ENCODE results near the gene RPL22. TPM values are rescaled to one million over a fixed set of nuclear protein-coding genes. Genes with fewer than 3 reads are reported as not detected.

The RPL22 gene
- total and polyA plus RNA-seq, 2 of the 4 experiments (the other 2 are of a cell fraction): 26.2 to 131 TPM

DNA sequence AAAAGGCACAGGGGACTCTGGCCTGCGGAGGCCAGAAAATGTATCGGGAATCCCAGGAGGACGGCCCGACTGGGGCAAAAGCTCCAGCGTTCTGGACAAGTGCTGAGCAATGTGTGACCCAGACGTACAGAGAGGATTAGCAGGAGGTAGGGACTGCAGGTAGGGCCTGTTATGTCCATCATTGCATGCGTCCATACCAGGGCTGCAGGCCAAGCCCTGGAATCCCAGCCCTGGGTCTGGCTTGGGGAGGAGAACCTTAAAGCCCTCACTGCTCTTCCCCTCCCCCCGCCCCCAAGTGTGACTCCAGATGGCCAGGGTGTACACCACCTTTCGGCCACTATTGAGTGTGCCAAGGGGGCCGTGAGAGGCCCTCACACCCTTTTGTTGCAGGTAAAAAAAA is 8.5 kb upstream of the RPL22 start:
- intact Hi-C loops (cut with micrococcal nuclease) (no loop called here), in situ Hi-C loops (cut with MboI; ENCODE audit: low sequenced_read_pairs) (no loop called here), dilution Hi-C loops (cut with HindIII; ENCODE audit: low sequenced_read_pairs, unreplicated experiment) (no loop called here)
- no peak overlapping the region for H4K91ac ChIP-seq (ENCODE audit: insufficient read depth, low read depth, low read length)
- BruUV-seq (replicated peaks): no TSS peak
- no peak overlapping the region for H3K4ac ChIP-seq (ENCODE audit: low read depth, low read length)
- no peaks in the 10 kb centered on the region for H3K36me3 ChIP-seq (ENCODE audit: control insufficient read depth, insufficient read depth, low read length)
- H3K4me2 ChIP-seq (ENCODE audit: low read depth, low read length): no peak overlapping the region
- no peak for TF ChIP-seq MXI1 (IDR thresholded peaks at IDR 0.05; ENCODE audit: borderline replicate concordance, low read depth, low read length)
- TF ChIP-seq CHD1 (IDR thresholded peaks at IDR 0.05; ENCODE audit: low read depth, low read length): no peak
- TF ChIP-seq, protein P1, sequence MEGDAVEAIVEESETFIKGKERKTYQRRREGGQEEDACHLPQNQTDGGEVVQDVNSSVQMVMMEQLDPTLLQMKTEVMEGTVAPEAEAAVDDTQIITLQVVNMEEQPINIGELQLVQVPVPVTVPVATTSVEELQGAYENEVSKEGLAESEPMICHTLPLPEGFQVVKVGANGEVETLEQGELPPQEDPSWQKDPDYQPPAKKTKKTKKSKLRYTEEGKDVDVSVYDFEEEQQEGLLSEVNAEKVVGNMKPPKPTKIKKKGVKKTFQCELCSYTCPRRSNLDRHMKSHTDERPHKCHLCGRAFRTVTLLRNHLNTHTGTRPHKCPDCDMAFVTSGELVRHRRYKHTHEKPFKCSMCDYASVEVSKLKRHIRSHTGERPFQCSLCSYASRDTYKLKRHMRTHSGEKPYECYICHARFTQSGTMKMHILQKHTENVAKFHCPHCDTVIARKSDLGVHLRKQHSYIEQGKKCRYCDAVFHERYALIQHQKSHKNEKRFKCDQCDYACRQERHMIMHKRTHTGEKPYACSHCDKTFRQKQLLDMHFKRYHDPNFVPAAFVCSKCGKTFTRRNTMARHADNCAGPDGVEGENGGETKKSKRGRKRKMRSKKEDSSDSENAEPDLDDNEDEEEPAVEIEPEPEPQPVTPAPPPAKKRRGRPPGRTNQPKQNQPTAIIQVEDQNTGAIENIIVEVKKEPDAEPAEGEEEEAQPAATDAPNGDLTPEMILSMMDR (conservative IDR thresholded peaks at IDR 0.05; ENCODE audit: low read depth, low read length): no peak
- TF ChIP-seq BHLHE40 (IDR thresholded peaks at IDR 0.05; ENCODE audit: low read depth, low read length): no peak
- TF ChIP-seq NFE2L2 (IDR thresholded peaks at IDR 0.05; ENCODE audit: low read depth, low read length): no peak
- TF ChIP-seq FOS (IDR thresholded peaks at IDR 0.05; ENCODE audit: low read depth, low read length): no peak
- TF ChIP-seq POLR2A (IDR thresholded peaks at IDR 0.05; ENCODE audit: low read depth, low read length): no peak
- TF ChIP-seq RCOR1 (IDR thresholded peaks at IDR 0.05; ENCODE audit: insufficient replicate concordance, low read length): no peak
- TF ChIP-seq RAD21 (IDR thresholded peaks at IDR 0.05; ENCODE audit: low read length): no peak
- TF ChIP-seq, protein P2, sequence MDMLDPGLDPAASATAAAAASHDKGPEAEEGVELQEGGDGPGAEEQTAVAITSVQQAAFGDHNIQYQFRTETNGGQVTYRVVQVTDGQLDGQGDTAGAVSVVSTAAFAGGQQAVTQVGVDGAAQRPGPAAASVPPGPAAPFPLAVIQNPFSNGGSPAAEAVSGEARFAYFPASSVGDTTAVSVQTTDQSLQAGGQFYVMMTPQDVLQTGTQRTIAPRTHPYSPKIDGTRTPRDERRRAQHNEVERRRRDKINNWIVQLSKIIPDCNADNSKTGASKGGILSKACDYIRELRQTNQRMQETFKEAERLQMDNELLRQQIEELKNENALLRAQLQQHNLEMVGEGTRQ (IDR thresholded peaks at IDR 0.05; ENCODE audit: low read depth, low read length): no peak
- TF ChIP-seq, protein P3, sequence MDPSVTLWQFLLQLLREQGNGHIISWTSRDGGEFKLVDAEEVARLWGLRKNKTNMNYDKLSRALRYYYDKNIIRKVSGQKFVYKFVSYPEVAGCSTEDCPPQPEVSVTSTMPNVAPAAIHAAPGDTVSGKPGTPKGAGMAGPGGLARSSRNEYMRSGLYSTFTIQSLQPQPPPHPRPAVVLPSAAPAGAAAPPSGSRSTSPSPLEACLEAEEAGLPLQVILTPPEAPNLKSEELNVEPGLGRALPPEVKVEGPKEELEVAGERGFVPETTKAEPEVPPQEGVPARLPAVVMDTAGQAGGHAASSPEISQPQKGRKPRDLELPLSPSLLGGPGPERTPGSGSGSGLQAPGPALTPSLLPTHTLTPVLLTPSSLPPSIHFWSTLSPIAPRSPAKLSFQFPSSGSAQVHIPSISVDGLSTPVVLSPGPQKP (IDR thresholded peaks at IDR 0.05; ENCODE audit: borderline replicate concordance, low read depth, low read length): no peak
- no peak for TF ChIP-seq MAFK (IDR thresholded peaks at IDR 0.05; ENCODE audit: low read depth, low read length)
- TF ChIP-seq MAZ (IDR thresholded peaks at IDR 0.05; ENCODE audit: borderline replicate concordance, low read depth, low read length): no peak
- no peak for TF ChIP-seq RFX5 (IDR thresholded peaks at IDR 0.05; ENCODE audit: low read depth, low read length)
- TF ChIP-seq SMC3 (IDR thresholded peaks at IDR 0.05; ENCODE audit: low read depth, low read length): no peak
- TF ChIP-seq CEBPB (IDR thresholded peaks at IDR 0.05; ENCODE audit: low read depth, low read length): no peak
- H4K20me1 ChIP-seq (ENCODE audit: insufficient read depth, low read length): no peaks in the 10 kb centered on the region; the same call in 1 of the 2 replicates
- H3K14ac ChIP-seq (replicated peaks; ENCODE audit: low read depth, low read length): no peak overlapping the region
- no peak overlapping the region for H3K27ac ChIP-seq (ENCODE audit: insufficient read depth, low read length)
- ATAC-seq (ENCODE audit: low read depth) (no peak), DNase-seq (no peak)
- H2AK5ac ChIP-seq (ENCODE audit: low read depth, low read length): no peak overlapping the region
- H2BK20ac ChIP-seq (ENCODE audit: low read depth, low read length): no peak overlapping the region
- H2AK9ac ChIP-seq (replicated peaks; ENCODE audit: low read depth, low read length, poor library complexity): no peak overlapping the region
- H3K18ac ChIP-seq (ENCODE audit: low read depth, low read length): no peak overlapping the region
- H2BK15ac ChIP-seq (ENCODE audit: low read depth, low read length): no peak overlapping the region
- no peaks in the 10 kb centered on the region; a peak in 1 of 4 replicates for H3K79me1 ChIP-seq (ENCODE audit: low read depth in 1 of 2, low read length in 2 of 2)
- no peak overlapping the region for H3K4me3 ChIP-seq (ENCODE audit: insufficient read depth, low read depth, low read length)
- no peaks in the 10 kb centered on the region; the same call in 1 of the 2 replicates for H3K27me3 ChIP-seq (ENCODE audit: control insufficient read depth, insufficient read depth, low read length)
- H4K5ac ChIP-seq (ENCODE audit: low read depth, low read length): no peak overlapping the region
- no peak overlapping the region for H3K56ac ChIP-seq (ENCODE audit: extremely low read depth, insufficient read depth, low read length)
- no peaks in the 10 kb centered on the region for H3K9me3 ChIP-seq (ENCODE audit: control insufficient read depth, insufficient read depth, low read length)
- peaks cover 7% of the 10 kb centered on the region; the same call in 1 of the 2 replicates for H3K4me1 ChIP-seq (ENCODE audit: control insufficient read depth, insufficient read depth, low read length)
- H3K9me1 ChIP-seq (ENCODE audit: insufficient read depth, low read length): peaks cover 4% of the 10 kb centered on the region
- no peak overlapping the region for H2AFZ ChIP-seq (replicated peaks; ENCODE audit: low read length, poor library complexity)
- no peak overlapping the region for H3K23ac ChIP-seq (ENCODE audit: low read depth, low read length)
- WGBS, 2 experiments (ENCODE audit: extremely low coverage in 2 of 2, insufficient read length in 1 of 2): 100% methylated on average over 4 of the region's 10 CpGs; no CpG with 5 or more reads in 1 of the 2 experiments
- CTCF ChIA-PET: interaction anchor here (0.9 to 1.0 kb wide), 2 partner anchors 14 to 16 kb away, joined by 3 read pairs; no protein-coding TSS in a partner anchor
- H2BK120ac ChIP-seq (ENCODE audit: low read depth, low read length): no peak overlapping the region
- no peak overlapping the region for H3K9ac ChIP-seq (ENCODE audit: low read depth, low read length)
- POLR2A ChIA-PET (ENCODE audit: unreplicated experiment): no interaction called here
- H4K8ac ChIP-seq (ENCODE audit: low read depth in 2 of 2, low read length in 2 of 2): no peak overlapping the region
- H2BK5ac ChIP-seq (ENCODE audit: low read depth, low read length, poor library complexity, severe bottlenecking): no peak overlapping the region

Measured in IMR-90 (cell line).